Skeletal muscle satellite cell (primary cell): ENCODE measurements around the gene KIF25.

Source experiments
- H3K27me3 ChIP-seq: 2 replicates; pipeline ENCODE4 v1.7.0; 2013; ENCODE audit warnings: low read length; ENCODE audit not compliant: control insufficient read depth, insufficient read depth
- H3K36me3 ChIP-seq: 2 replicates; pipeline ENCODE4 v1.7.0; 2013; ENCODE audit warnings: mild to moderate bottlenecking, control low read depth, low read length; ENCODE audit not compliant: insufficient read depth
- H3K4me1 ChIP-seq: 2 replicates; pipeline ENCODE4 v1.7.0; 2013; ENCODE audit warnings: low read length; ENCODE audit not compliant: control insufficient read depth, insufficient read depth
- H3K4me2 ChIP-seq: 2 replicates; pipeline ENCODE4 v1.7.0; 2013; ENCODE audit warnings: mild to moderate bottlenecking, low read length
- H3K4me3 ChIP-seq: 2 replicates; pipeline ENCODE4 v1.7.0; 2013; ENCODE audit warnings: low read length
- H3K9ac ChIP-seq: 2 replicates; pipeline ENCODE4 v1.7.0; 2013; ENCODE audit warnings: mild to moderate bottlenecking, low read depth, low read length, moderate library complexity
- H3K9me3 ChIP-seq: replicated peaks from 2 replicates; pipeline ENCODE4 v1.7.0; 2013; ENCODE audit warnings: mild to moderate bottlenecking, control low read depth, low read length

Gene KIF25

GRCh38 chr6:168092541-168092940, 95.1 kb downstream of the KIF25 start:
- H3K4me2 ChIP-seq: no peak overlapping the region
- H3K9ac ChIP-seq: no peak overlapping the region
- H3K4me3 ChIP-seq: no peak overlapping the region
- no peaks in the 10 kb centered on the region for H3K4me1 ChIP-seq
- no peaks in the 10 kb centered on the region for H3K9me3 ChIP-seq
- no peaks in the 10 kb centered on the region for H3K36me3 ChIP-seq
- no peaks in the 10 kb centered on the region for H3K27me3 ChIP-seq

- no peak overlapping the region for H3K4me3 ChIP-seq
- H3K9me3 ChIP-seq: no peaks in the 10 kb centered on the region
- no peak overlapping the region for H3K4me2 ChIP-seq
- no peak overlapping the region for H3K9ac ChIP-seq
- H3K36me3 ChIP-seq: no peaks in the 10 kb centered on the region
- no peaks in the 10 kb centered on the region for H3K27me3 ChIP-seq
- no peaks in the 10 kb centered on the region for H3K4me1 ChIP-seq
Measured at GRCh38 chr6:168093071-168093505, 95.6 kb downstream of the KIF25 start.

- no peaks in the 10 kb centered on the region for H3K27me3 ChIP-seq
- H3K9me3 ChIP-seq: no peaks in the 10 kb centered on the region
- H3K4me1 ChIP-seq: no peaks in the 10 kb centered on the region
- H3K4me3 ChIP-seq: no peak overlapping the region
- no peak overlapping the region for H3K4me2 ChIP-seq
- no peaks in the 10 kb centered on the region for H3K36me3 ChIP-seq
- no peak overlapping the region for H3K9ac ChIP-seq
Measured at GRCh38 chr6:168093634-168094033, 96.2 kb downstream of the KIF25 start.
